BE2C (cell line): Measurements from ENCODE around the gene LAIR2.

Source experiments
- DNase-seq: peaks from one replicate; pipeline ENCODE4 v3.0.0-alpha.2; 2020
- H3K27me3 ChIP-seq: fragments of 250-450 bp; sonication (Bioruptor Pico); 2 replicates; pipeline ENCODE4 v1.5.1; 2020; ENCODE audit warnings: mild to moderate bottlenecking
- H3K36me3 ChIP-seq: fragments of 250-450 bp; sonication (Bioruptor Pico); 2 replicates; pipeline ENCODE4 v1.5.1; 2020; ENCODE audit warnings: mild to moderate bottlenecking
- H3K4me1 ChIP-seq: fragments of 250-450 bp; sonication (Bioruptor Pico); 2 replicates; pipeline ENCODE4 v1.5.1; 2020
- H3K4me3 ChIP-seq: 2 replicates; pipeline ENCODE4 v1.5.1; 2011; ENCODE audit warnings: low read depth, low read length
- H3K9me3 ChIP-seq: fragments of 250-450 bp; sonication (Bioruptor Pico); 2 replicates; pipeline ENCODE4 v1.5.1; 2020
- CTCF ChIP-seq: IDR thresholded peaks from 2 replicates; pipeline ENCODE4 v1.5.1; 2012; ENCODE audit warnings: mild to moderate bottlenecking, low read depth, low read length

LAIR2 gene

GRCh38 chr19:54481326-54481930, 21.2 kb upstream of the LAIR2 start:
- Histone ChIP-seq H3K36me3 (no peaks in the 10 kb centered on the region), H3K9me3 (no peaks in the 10 kb centered on the region; the same call in 1 of the 2 replicates), H3K4me3 (no peak overlapping the region), H3K27me3 (peaks cover 29% of the 10 kb centered on the region), H3K4me1 (no peaks in the 10 kb centered on the region)
- DNase-seq: peak; percentile 49
- peak; percentile 80 for TF ChIP-seq CTCF

- DNase-seq: no peak
- Histone ChIP-seq H3K9me3 (no peaks in the 10 kb centered on the region; the same call in 1 of the 2 replicates), H3K36me3 (no peaks in the 10 kb centered on the region), H3K27me3 (peaks cover 29% of the 10 kb centered on the region), H3K4me1 (no peaks in the 10 kb centered on the region), H3K4me3 (no peak overlapping the region)
- no peak for TF ChIP-seq CTCF
These were observed 19.7 kb upstream of the LAIR2 start for GRCh38 chr19:54482889-54483288.

- no peaks in the 10 kb centered on the region for H3K4me1 ChIP-seq
- TF ChIP-seq CTCF: no peak
- no peaks in the 10 kb centered on the region; the same call in 1 of the 2 replicates for H3K9me3 ChIP-seq
- no peak for DNase-seq
- H3K36me3 ChIP-seq: no peaks in the 10 kb centered on the region
- peaks cover 34% of the 10 kb centered on the region for H3K27me3 ChIP-seq
- H3K4me3 ChIP-seq: no peak overlapping the region
These were observed 18.2 kb upstream of the LAIR2 start for GRCh38 chr19:54484451-54484850.

GRCh38 chr19:54485851-54486250, 16.8 kb upstream of the LAIR2 start:
- peaks cover 37% of the 10 kb centered on the region for H3K27me3 ChIP-seq
- no peaks in the 10 kb centered on the region for H3K36me3 ChIP-seq
- no peaks in the 10 kb centered on the region for H3K4me1 ChIP-seq
- TF ChIP-seq CTCF: no peak
- H3K4me3 ChIP-seq: no peak overlapping the region
- no peaks in the 10 kb centered on the region; the same call in 1 of the 2 replicates for H3K9me3 ChIP-seq
- no peak for DNase-seq

- no peak for DNase-seq
- peaks cover 42% of the 10 kb centered on the region for H3K27me3 ChIP-seq
- H3K4me3 ChIP-seq: no peak overlapping the region
- no peaks in the 10 kb centered on the region for H3K4me1 ChIP-seq
- no peak for TF ChIP-seq CTCF
- no peaks in the 10 kb centered on the region for H3K36me3 ChIP-seq
- no peaks in the 10 kb centered on the region; the same call in 1 of the 2 replicates for H3K9me3 ChIP-seq
These were observed 13.3 kb upstream of the LAIR2 start for GRCh38 chr19:54489341-54489740.

- TF ChIP-seq CTCF: no peak
- Histone ChIP-seq H3K36me3 (no peaks in the 10 kb centered on the region), H3K27me3 (peaks cover 42% of the 10 kb centered on the region), H3K4me3 (no peak overlapping the region), H3K4me1 (no peaks in the 10 kb centered on the region), H3K9me3 (no peaks in the 10 kb centered on the region)
- no peak for DNase-seq
These were observed 12.9 kb upstream of the LAIR2 start for GRCh38 chr19:54489766-54490165.
